Mesodermal cell (in vitro differentiated cells): ENCODE data around the gene HSPB2.
A peak's percentile ranks its signal among the peaks of the same experiment; 100 is the strongest.

Source experiments
- H3K27ac ChIP-seq: 2 replicates; pipeline ENCODE4 v1.7.0; 2013; ENCODE audit warnings: mild to moderate bottlenecking, low read depth, low read length, moderate library complexity; ENCODE audit not compliant: severe bottlenecking
- H3K36me3 ChIP-seq: 2 replicates; pipeline ENCODE4 v1.7.1; 2013; ENCODE audit warnings: mild to moderate bottlenecking, low read length, moderate library complexity; ENCODE audit not compliant: control insufficient read depth, insufficient read depth
- H3K4me1 ChIP-seq: one replicate; pipeline ENCODE4 v1.7.1; 2013; ENCODE audit warnings: mild to moderate bottlenecking, low read length; ENCODE audit not compliant: insufficient read depth, control insufficient read depth, poor library complexity, severe bottlenecking
- H3K4me3 ChIP-seq: 2 replicates; pipeline ENCODE4 v1.7.0; 2013; ENCODE audit warnings: low read length, control low read depth, mild to moderate bottlenecking; ENCODE audit not compliant: insufficient read depth, poor library complexity, severe bottlenecking; ENCODE audit errors: extremely low read depth
- H3K9me3 ChIP-seq: 2 replicates; pipeline ENCODE4 v1.7.1; 2013; ENCODE audit warnings: mild to moderate bottlenecking, low read length, moderate library complexity; ENCODE audit not compliant: control insufficient read depth
- WGBS, 2 experiments: methylation state at CpG; one replicate each; pipeline ENCODE4 v1.1.5; 2013; ENCODE audit warnings: missing lambda C conversion rate in 2 of 2; ENCODE audit not compliant: insufficient coverage in 2 of 2; 5-methylcytosine and 5-hydroxymethylcytosine counted together

The HSPB2 gene

DNA sequence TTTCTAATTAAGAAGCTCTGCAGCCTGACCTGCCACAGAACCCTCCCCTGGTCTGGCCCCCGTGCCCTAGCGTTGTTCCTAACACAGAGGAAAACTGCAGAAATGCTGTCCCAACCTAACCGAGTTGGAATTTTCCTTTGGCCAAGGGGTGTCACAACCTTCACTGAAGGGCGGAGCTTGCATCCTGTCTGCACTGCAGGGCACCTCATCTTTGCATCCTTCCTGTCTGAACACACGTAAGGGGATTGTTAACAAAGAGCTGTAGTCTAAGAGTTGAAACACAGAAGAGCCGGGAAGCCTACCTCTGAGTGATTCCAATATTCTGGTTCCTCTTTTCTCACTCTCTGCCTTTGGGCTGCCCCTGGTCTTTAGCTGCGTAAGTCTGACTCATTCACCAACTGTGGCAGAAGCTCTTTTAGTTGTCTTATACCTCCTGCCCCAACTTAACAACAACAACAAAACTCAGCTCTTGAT lies 26.2 kb downstream of the HSPB2 start:
- Histone ChIP-seq H3K36me3 (peaks cover 10% of the 10 kb centered on the region), H3K9me3 (no peaks in the 10 kb centered on the region), H3K27ac (peak overlapping the region; percentile 66), H3K4me3 (peak overlapping the region; percentile 50), H3K4me1 (peaks cover 38% of the 10 kb centered on the region)
- 52 to 58% methylated on average over 6 of the region's 7 CpGs for WGBS, 2 experiments

- Histone ChIP-seq H3K4me1 (peaks cover 51% of the 10 kb centered on the region), H3K36me3 (peaks cover 10% of the 10 kb centered on the region), H3K9me3 (no peaks in the 10 kb centered on the region), H3K27ac (no peak overlapping the region), H3K4me3 (no peak overlapping the region)
- 85 to 92% methylated on average over 2 of the region's 4 CpGs for WGBS, 2 experiments
These were observed 27.5 kb downstream of the HSPB2 start for GRCh38 chr11:111939836-111940604.

DNA sequence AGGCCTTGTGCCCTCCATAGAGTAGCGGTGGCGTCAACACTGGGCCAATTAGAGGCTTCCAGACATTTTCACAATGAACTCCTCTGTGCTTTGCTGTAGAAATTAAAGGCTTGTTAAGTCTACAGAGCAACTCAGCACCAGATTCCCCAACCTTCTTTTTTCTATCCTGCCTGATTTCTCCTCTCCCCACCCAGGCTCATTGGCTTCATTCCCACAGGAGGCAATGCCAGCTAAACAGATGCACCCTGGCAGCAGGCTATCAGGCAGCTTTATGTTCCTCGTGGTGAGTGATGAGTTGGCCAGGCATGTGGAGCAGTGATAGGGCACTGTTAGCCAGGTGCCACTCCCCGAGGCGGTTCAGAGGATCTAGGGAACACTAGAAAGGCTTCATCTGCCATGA lies 29.4 kb downstream of the HSPB2 start:
- Histone ChIP-seq H3K9me3 (no peaks in the 10 kb centered on the region), H3K27ac (no peak overlapping the region), H3K36me3 (peaks cover 10% of the 10 kb centered on the region), H3K4me3 (no peak overlapping the region), H3K4me1 (peaks cover 40% of the 10 kb centered on the region)
- 95 to 98% methylated on average over 5 of the region's 5 CpGs for WGBS, 2 experiments

DNA sequence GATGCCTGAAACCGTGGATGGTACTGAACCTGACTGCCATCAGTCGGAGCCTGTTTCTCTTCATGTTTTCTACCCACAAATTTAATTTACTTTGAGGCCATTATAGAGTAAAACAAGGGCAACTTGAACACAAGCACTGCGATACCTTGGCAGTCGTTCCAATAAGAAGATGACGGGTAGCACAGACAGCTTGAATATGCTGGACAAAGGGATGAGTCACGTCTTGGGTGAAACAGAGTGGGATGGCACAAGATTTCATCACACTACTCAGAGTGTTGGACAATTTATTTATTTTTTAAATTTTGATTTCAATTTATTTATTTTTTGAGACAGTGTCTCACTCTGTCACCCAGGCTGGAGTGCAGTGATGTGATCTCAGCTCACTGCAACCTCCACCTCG lies 30.3 kb downstream of the HSPB2 start:
- Histone ChIP-seq H3K4me3 (no peak overlapping the region), H3K9me3 (no peaks in the 10 kb centered on the region), H3K27ac (no peak overlapping the region), H3K36me3 (peaks cover 10% of the 10 kb centered on the region), H3K4me1 (peaks cover 34% of the 10 kb centered on the region)
- WGBS, 2 experiments: 97 to 98% methylated on average over 5 of the region's 7 CpGs

GRCh38 chr11:111944139-111944538 lies 31.6 kb downstream of the HSPB2 start:
- WGBS, 2 experiments: 80 to 93% methylated on average over 3 of the region's 3 CpGs
- H3K27ac ChIP-seq: peak overlapping the region; percentile 54
- H3K4me3 ChIP-seq: no peak overlapping the region
- no peaks in the 10 kb centered on the region for H3K9me3 ChIP-seq
- peaks cover 25% of the 10 kb centered on the region for H3K4me1 ChIP-seq
- peaks cover 10% of the 10 kb centered on the region for H3K36me3 ChIP-seq

DNA sequence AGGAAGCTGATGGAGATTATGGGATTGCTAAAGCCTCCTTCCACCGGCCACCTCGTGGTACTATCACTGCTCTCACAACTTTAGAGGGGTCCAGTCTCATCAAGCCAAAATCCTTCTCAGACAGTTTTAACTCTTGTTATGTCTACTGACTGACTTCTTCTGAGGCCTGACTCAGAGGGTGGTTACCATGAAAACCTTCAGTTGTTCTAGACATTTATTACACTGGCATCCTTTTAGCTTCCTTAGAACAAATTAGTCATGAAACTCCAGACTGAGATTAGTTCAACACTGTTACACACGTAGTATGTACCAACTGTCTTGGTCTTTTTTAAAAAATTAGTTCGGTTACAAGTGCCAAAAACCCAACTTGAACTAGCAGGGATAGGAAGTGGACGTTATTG lies 32.1 kb downstream of the HSPB2 start:
- H3K9me3 ChIP-seq: no peaks in the 10 kb centered on the region
- no peak overlapping the region for H3K4me3 ChIP-seq
- H3K27ac ChIP-seq: peak overlapping the region; percentile 54
- WGBS, 2 experiments: 90 to 92% methylated on average over 4 of the region's 5 CpGs
- H3K4me1 ChIP-seq: peaks cover 25% of the 10 kb centered on the region
- peaks cover 10% of the 10 kb centered on the region for H3K36me3 ChIP-seq

GRCh38 chr11:111945198-111945597 lies 32.7 kb downstream of the HSPB2 start:
- Histone ChIP-seq H3K36me3 (peaks cover 10% of the 10 kb centered on the region), H3K27ac (peak overlapping the region; percentile 31), H3K9me3 (no peaks in the 10 kb centered on the region), H3K4me1 (peaks cover 20% of the 10 kb centered on the region), H3K4me3 (no peak overlapping the region)
- WGBS, 2 experiments: no CpG with 5 or more reads among the region's 1 CpG

GRCh38 chr11:111946499-111946898 lies 34.0 kb downstream of the HSPB2 start:
- Histone ChIP-seq H3K9me3 (no peaks in the 10 kb centered on the region), H3K4me1 (peaks cover 15% of the 10 kb centered on the region), H3K27ac (no peak overlapping the region), H3K36me3 (peaks cover 10% of the 10 kb centered on the region), H3K4me3 (no peak overlapping the region)
- WGBS, 2 experiments: 88 to 96% methylated on average over 3 of the region's 3 CpGs

DNA sequence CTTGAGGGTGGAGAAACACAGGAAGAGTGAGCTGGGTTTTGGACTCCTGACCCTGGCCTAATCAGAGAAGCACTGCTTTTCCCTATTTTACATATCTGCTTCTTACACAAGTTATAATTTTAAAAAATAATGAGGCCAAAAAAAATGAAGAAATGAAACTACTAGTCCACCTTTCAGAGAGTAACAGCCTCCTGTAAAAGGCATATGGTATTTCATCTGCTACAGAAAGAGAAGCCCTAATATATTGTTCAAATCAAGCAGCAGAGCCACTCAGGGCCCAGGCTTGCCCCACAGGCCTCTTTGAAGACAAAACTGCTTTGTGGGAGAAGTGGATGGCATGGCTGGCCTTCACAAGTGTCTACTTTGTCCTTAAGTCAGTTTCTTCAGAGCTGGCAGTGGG lies 34.6 kb downstream of the HSPB2 start:
- H3K4me3 ChIP-seq: no peak overlapping the region
- H3K36me3 ChIP-seq: peaks cover 8% of the 10 kb centered on the region
- H3K27ac ChIP-seq: peak overlapping the region; percentile 0
- H3K4me1 ChIP-seq: peaks cover 15% of the 10 kb centered on the region
- H3K9me3 ChIP-seq: no peaks in the 10 kb centered on the region

DNA sequence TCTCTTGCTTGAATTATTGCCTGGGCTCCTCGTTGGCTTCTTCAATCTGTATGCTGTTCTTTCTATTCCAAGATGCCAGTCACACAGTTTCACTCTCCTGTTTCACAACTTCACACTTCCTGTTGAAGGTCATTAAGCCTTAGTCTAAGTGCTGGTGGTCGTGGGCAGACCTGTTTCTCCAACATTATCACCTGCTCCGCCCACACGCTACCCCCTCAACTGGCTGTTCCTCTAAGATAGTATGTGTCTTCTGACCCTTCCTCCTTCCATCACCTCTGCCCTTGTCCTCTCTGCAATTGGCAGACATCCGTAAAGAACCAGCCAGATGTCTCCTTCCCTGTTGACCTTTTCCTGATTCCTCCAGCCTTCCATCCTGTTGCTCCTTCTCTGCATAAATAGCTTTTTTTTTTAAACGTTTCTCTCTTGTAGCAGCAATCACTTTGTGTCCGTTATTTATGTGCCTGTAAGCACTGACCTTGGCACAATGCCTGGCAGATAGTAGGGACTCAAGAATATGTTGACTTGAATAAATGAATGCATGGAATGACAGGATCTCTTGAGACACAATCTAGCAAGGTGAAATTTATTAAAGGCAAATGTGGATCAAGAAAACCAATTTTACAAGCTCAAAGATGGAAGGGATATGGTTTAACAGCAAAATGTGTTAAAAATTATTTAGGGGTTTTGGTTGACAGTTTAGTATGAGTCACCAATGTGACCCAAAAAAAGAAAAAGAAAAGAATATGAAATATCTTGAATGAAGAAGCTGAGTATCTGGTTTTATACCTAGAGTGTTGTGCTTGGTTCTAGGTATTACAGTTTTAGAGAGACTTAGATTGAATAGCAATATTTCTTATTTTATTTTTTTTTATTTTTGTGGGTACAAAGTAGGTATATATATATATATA lies 37.2 kb downstream of the HSPB2 start:
- Histone ChIP-seq H3K4me3 (no peak overlapping the region), H3K36me3 (no peaks in the 10 kb centered on the region), H3K27ac (no peak overlapping the region), H3K9me3 (no peaks in the 10 kb centered on the region), H3K4me1 (peaks cover 4% of the 10 kb centered on the region)
- WGBS, 2 experiments: 80 to 82% methylated on average over 7 of the region's 7 CpGs
